ENCODE data around the gene DRC3. TPM values are rescaled to one million over a fixed set of nuclear protein-coding genes. Genes with fewer than 3 reads are reported as not detected.

DRC3 gene
- total RNA-seq, 1 experiment from 2014 or later, result 1.0 TPM

DNA sequence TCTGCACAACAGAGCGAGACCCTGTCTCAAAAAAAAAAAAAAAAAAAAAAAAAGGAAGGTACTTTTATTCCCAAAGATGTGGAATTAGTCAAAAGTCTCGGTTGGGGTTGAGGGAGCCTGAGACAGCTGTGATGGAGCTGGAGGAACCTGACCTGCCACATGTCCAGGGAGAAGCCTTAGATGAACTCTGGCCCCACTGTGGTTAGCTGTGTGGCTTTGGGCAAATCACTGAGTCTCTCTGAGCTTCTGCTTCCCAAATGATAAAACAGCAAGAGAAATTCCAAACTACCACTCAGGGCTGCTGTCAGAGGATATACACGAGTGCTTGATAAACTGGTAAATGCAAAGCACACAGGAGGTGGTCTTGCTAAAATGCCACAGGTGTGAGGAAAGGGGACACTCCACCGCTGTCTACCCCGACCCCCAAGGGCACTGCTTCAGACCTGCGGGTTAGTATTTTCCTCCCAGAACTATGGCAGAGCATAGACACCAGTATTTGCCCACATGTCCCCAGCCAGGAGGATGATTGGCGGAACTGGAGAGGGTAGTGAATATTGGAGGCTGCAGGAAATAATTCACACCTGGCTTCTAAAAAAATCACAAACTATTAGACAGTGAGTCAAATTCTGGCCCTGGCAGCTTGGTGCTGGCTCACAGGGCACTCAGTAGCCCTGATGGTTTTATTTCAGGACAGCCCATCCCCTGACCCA lies 14.7 kb downstream of the DRC3 start:
- intact Hi-C loops (cut with micrococcal nuclease; ENCODE audit: unreplicated experiment), result no loop called here
- no peak for DNase-seq (ENCODE audit: low spot score)
- no peaks in the 10 kb centered on the region for H3K4me1 ChIP-seq (ENCODE audit: insufficient read depth, low read length, poor library complexity, severe bottlenecking)
- ChIA-PET POLR2A (ENCODE audit: low non-redundant PET) (no interaction called here), CTCF (no interaction called here)
- TF ChIP-seq, protein P1, sequence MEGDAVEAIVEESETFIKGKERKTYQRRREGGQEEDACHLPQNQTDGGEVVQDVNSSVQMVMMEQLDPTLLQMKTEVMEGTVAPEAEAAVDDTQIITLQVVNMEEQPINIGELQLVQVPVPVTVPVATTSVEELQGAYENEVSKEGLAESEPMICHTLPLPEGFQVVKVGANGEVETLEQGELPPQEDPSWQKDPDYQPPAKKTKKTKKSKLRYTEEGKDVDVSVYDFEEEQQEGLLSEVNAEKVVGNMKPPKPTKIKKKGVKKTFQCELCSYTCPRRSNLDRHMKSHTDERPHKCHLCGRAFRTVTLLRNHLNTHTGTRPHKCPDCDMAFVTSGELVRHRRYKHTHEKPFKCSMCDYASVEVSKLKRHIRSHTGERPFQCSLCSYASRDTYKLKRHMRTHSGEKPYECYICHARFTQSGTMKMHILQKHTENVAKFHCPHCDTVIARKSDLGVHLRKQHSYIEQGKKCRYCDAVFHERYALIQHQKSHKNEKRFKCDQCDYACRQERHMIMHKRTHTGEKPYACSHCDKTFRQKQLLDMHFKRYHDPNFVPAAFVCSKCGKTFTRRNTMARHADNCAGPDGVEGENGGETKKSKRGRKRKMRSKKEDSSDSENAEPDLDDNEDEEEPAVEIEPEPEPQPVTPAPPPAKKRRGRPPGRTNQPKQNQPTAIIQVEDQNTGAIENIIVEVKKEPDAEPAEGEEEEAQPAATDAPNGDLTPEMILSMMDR (conservative IDR thresholded peaks at IDR 0.05; ENCODE audit: low read depth, low read length), result no peak
- TF ChIP-seq EZH2 (IDR thresholded peaks at IDR 0.05; ENCODE audit: borderline replicate concordance, low read depth, low read length, poor library complexity, severe bottlenecking), result no peak
- no peak overlapping the region for H3K4me3 ChIP-seq (ENCODE audit: low read depth, low read length, poor library complexity, severe bottlenecking)
- no peak overlapping the region for H3K27ac ChIP-seq (ENCODE audit: low read depth, low read length, poor library complexity, severe bottlenecking)
- H3K36me3 ChIP-seq (ENCODE audit: insufficient read depth, low read length, poor library complexity, severe bottlenecking), result no peaks in the 10 kb centered on the region
- no TSS peak for BruUV-seq (replicated peaks)
- H3K27me3 ChIP-seq (replicated peaks; ENCODE audit: insufficient read depth, low read depth, low read length, poor library complexity), result no peaks in the 10 kb centered on the region
- H3K9me3 ChIP-seq (ENCODE audit: low read depth, low read length, poor library complexity, severe bottlenecking), result no peaks in the 10 kb centered on the region

DNA sequence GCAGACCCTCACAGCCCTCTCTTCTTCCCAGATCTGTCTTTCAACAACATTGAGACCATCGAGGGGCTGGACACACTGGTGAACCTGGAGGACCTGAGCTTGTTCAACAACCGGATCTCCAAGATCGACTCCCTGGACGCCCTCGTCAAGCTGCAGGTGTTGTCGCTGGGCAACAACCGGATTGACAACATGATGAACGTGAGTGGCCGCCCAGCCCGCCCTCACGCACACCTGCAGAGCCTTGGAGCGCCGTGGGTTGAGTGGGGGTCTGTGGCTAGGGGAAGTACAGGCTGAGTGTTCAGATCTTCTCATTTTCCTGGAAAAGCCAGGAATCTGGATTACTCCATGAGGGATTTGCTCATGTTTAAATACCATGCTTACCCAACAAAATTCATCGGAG lies 15.2 kb downstream of the DRC3 start:
- no peak overlapping the region for H3K4me3 ChIP-seq (ENCODE audit: low read depth, low read length, poor library complexity, severe bottlenecking)
- TF ChIP-seq, protein P1 (conservative IDR thresholded peaks at IDR 0.05; ENCODE audit: low read depth, low read length), result no peak
- no peak for TF ChIP-seq EZH2 (IDR thresholded peaks at IDR 0.05; ENCODE audit: borderline replicate concordance, low read depth, low read length, poor library complexity, severe bottlenecking)
- no peaks in the 10 kb centered on the region for H3K36me3 ChIP-seq (ENCODE audit: insufficient read depth, low read length, poor library complexity, severe bottlenecking)
- H3K9me3 ChIP-seq (ENCODE audit: low read depth, low read length, poor library complexity, severe bottlenecking), result no peaks in the 10 kb centered on the region
- no peaks in the 10 kb centered on the region for H3K4me1 ChIP-seq (ENCODE audit: insufficient read depth, low read length, poor library complexity, severe bottlenecking)
- intact Hi-C loops (cut with micrococcal nuclease; ENCODE audit: unreplicated experiment), result no loop called here
- H3K27me3 ChIP-seq (replicated peaks; ENCODE audit: insufficient read depth, low read depth, low read length, poor library complexity), result no peaks in the 10 kb centered on the region
- no peak for DNase-seq (ENCODE audit: low spot score)
- no peak overlapping the region for H3K27ac ChIP-seq (ENCODE audit: low read depth, low read length, poor library complexity, severe bottlenecking)
- ChIA-PET POLR2A (ENCODE audit: low non-redundant PET) (no interaction called here), CTCF (interaction anchor here (0.6 kb wide), 1 partner anchor 63 kb away, joined by 8 read pairs; no protein-coding TSS in a partner anchor)
- no TSS peak for BruUV-seq (replicated peaks)

DNA sequence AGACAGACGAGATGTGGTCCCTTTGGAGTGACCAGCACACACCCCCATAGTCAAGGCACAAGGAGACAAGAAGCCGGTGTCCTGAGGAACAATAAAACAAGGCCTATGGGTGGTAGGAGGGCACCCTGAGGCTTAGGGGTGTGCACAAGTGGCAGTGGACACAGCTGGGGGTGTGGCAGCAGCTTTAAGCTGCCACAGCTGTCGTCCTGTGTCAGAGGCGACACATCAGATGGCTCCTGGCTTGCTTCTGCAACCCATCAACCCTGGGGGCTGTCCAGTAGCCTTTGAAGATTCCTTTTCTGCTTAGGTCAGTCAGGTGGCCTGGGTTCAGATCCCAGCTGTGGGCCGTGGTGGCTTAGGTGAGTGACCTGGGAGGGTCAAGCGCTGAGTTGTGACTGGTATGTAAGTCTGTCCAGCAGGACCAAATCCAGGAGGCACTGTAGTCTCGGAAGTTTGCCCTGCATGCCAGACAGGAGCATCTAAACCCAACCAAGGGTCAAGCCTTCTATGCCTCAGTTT lies 15.8 kb downstream of the DRC3 start:
- no peaks in the 10 kb centered on the region for H3K9me3 ChIP-seq (ENCODE audit: low read depth, low read length, poor library complexity, severe bottlenecking)
- H3K4me3 ChIP-seq (ENCODE audit: low read depth, low read length, poor library complexity, severe bottlenecking), result no peak overlapping the region
- intact Hi-C loops (cut with micrococcal nuclease; ENCODE audit: unreplicated experiment), result no loop called here
- DNase-seq (ENCODE audit: low spot score), result no peak
- H3K27me3 ChIP-seq (replicated peaks; ENCODE audit: insufficient read depth, low read depth, low read length, poor library complexity), result no peaks in the 10 kb centered on the region
- no peaks in the 10 kb centered on the region for H3K36me3 ChIP-seq (ENCODE audit: insufficient read depth, low read length, poor library complexity, severe bottlenecking)
- BruUV-seq (replicated peaks), result no TSS peak
- H3K4me1 ChIP-seq (ENCODE audit: insufficient read depth, low read length, poor library complexity, severe bottlenecking), result no peaks in the 10 kb centered on the region
- TF ChIP-seq EZH2 (IDR thresholded peaks at IDR 0.05; ENCODE audit: borderline replicate concordance, low read depth, low read length, poor library complexity, severe bottlenecking), result no peak
- no peak overlapping the region for H3K27ac ChIP-seq (ENCODE audit: low read depth, low read length, poor library complexity, severe bottlenecking)
- POLR2A ChIA-PET (ENCODE audit: low non-redundant PET), result no interaction called here
- CTCF ChIA-PET, result interaction anchor here (0.6 kb wide), 1 partner anchor 63 kb away, joined by 8 read pairs; no protein-coding TSS in a partner anchor
